Measurements from ENCODE around the gene SPTLC3. TPM values are rescaled to one million over a fixed set of nuclear protein-coding genes. Genes with fewer than 3 reads are reported as not detected.

The SPTLC3 gene
- total RNA-seq, 1 experiment from 2014 or later: 0.03 TPM

DNA sequence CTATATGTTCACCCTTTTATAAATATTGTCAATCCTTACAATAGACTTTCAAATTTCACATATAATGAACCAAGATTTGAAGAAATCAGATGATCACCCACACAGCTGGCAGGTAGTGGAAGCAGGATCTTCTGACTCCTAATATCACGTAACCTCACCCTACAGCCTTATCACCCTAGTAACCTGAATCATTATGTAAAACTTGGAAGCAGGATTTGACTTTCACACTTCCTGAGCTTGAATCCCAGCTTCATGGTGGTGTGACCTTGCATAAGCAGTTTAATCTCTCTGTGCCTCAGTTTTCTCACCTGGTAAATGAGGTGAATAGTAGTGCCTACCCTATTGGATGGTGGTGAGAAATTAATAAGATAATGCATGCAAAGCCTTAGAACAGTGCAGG lies 16.4 kb downstream of the SPTLC3 start:
- Histone ChIP-seq H3K4me3 (ENCODE audit: low read depth in 2 of 2, low read length in 2 of 2) (no peak overlapping the region), H3K27ac (ENCODE audit: low read length) (no peak overlapping the region), H3K9me3 (ENCODE audit: control insufficient read depth, insufficient read depth, low read depth, low read length) (no peaks in the 10 kb centered on the region), H3K27me3 (ENCODE audit: control insufficient read depth, insufficient read depth, low read length) (no peaks in the 10 kb centered on the region), H3K4me1 (ENCODE audit: control insufficient read depth, insufficient read depth, low read length) (no peaks in the 10 kb centered on the region), H3K36me3 (ENCODE audit: control insufficient read depth, insufficient read depth, low read length) (no peaks in the 10 kb centered on the region)
- ChIA-PET CTCF (no interaction called here), POLR2A (no interaction called here)
- intact Hi-C loops (cut with micrococcal nuclease; ENCODE audit: unreplicated experiment) (no loop called here), in situ Hi-C loops (cut with HindIII; ENCODE audit: low pct_unique_long_range_greater_than_20kb, low sequenced_read_pairs) (no loop called here)
- TF ChIP-seq, protein P1, sequence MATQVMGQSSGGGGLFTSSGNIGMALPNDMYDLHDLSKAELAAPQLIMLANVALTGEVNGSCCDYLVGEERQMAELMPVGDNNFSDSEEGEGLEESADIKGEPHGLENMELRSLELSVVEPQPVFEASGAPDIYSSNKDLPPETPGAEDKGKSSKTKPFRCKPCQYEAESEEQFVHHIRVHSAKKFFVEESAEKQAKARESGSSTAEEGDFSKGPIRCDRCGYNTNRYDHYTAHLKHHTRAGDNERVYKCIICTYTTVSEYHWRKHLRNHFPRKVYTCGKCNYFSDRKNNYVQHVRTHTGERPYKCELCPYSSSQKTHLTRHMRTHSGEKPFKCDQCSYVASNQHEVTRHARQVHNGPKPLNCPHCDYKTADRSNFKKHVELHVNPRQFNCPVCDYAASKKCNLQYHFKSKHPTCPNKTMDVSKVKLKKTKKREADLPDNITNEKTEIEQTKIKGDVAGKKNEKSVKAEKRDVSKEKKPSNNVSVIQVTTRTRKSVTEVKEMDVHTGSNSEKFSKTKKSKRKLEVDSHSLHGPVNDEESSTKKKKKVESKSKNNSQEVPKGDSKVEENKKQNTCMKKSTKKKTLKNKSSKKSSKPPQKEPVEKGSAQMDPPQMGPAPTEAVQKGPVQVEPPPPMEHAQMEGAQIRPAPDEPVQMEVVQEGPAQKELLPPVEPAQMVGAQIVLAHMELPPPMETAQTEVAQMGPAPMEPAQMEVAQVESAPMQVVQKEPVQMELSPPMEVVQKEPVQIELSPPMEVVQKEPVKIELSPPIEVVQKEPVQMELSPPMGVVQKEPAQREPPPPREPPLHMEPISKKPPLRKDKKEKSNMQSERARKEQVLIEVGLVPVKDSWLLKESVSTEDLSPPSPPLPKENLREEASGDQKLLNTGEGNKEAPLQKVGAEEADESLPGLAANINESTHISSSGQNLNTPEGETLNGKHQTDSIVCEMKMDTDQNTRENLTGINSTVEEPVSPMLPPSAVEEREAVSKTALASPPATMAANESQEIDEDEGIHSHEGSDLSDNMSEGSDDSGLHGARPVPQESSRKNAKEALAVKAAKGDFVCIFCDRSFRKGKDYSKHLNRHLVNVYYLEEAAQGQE (IDR thresholded peaks at IDR 0.05; ENCODE audit: insufficient read depth in 1 of 2, low read depth in 2 of 2, low read length in 1 of 2): no peak
- TF ChIP-seq POLR2AphosphoS5 (IDR thresholded peaks at IDR 0.05; ENCODE audit: low read depth, low read length) (no peak), SIN3A (IDR thresholded peaks at IDR 0.05; ENCODE audit: borderline replicate concordance, insufficient read depth, low read depth, low read length) (no peak), TCF7L2 (IDR thresholded peaks at IDR 0.05; ENCODE audit: low read depth, low read length) (no peak)
- TF ChIP-seq, protein P2, sequence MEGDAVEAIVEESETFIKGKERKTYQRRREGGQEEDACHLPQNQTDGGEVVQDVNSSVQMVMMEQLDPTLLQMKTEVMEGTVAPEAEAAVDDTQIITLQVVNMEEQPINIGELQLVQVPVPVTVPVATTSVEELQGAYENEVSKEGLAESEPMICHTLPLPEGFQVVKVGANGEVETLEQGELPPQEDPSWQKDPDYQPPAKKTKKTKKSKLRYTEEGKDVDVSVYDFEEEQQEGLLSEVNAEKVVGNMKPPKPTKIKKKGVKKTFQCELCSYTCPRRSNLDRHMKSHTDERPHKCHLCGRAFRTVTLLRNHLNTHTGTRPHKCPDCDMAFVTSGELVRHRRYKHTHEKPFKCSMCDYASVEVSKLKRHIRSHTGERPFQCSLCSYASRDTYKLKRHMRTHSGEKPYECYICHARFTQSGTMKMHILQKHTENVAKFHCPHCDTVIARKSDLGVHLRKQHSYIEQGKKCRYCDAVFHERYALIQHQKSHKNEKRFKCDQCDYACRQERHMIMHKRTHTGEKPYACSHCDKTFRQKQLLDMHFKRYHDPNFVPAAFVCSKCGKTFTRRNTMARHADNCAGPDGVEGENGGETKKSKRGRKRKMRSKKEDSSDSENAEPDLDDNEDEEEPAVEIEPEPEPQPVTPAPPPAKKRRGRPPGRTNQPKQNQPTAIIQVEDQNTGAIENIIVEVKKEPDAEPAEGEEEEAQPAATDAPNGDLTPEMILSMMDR (IDR thresholded peaks at IDR 0.05): no peak
- DNase-seq (ENCODE audit: low read depth, low spot score): no peak
- ATAC-seq: no peak
- no TSS peak for BruUV-seq (replicated peaks)

DNA sequence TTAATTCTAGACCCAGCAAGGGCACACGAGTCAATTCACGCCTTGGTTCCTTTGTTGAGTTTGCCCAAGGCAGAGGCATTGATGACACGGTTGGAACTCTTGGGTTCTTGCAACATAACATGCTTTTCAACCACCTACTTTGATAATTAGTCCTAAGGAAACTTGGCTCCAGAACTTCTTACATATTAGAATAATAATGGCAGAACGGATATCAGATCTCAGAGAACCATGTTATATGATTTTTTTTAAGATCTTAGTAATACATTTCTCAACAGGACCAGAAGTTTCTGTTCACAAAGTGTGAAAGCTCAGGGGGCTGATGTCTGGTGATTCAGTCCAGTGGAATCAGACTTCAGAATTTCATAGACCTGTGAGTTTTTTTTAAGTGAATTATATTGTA lies 19.2 kb downstream of the SPTLC3 start:
- Histone ChIP-seq H3K27ac (ENCODE audit: low read length) (no peak overlapping the region), H3K4me1 (ENCODE audit: control insufficient read depth, insufficient read depth, low read length) (no peaks in the 10 kb centered on the region), H3K36me3 (ENCODE audit: control insufficient read depth, insufficient read depth, low read length) (no peaks in the 10 kb centered on the region), H3K9me3 (ENCODE audit: control insufficient read depth, insufficient read depth, low read depth, low read length) (no peaks in the 10 kb centered on the region), H3K27me3 (ENCODE audit: control insufficient read depth, insufficient read depth, low read length) (no peaks in the 10 kb centered on the region), H3K4me3 (ENCODE audit: low read depth in 2 of 2, low read length in 2 of 2) (no peak overlapping the region)
- ChIA-PET POLR2A (no interaction called here), CTCF (no interaction called here)
- no peak for TF ChIP-seq SIN3A (IDR thresholded peaks at IDR 0.05; ENCODE audit: borderline replicate concordance, insufficient read depth, low read depth, low read length)
- TF ChIP-seq, protein P1 (IDR thresholded peaks at IDR 0.05; ENCODE audit: insufficient read depth in 1 of 2, low read depth in 2 of 2, low read length in 1 of 2): no peak
- no peak for TF ChIP-seq TCF7L2 (IDR thresholded peaks at IDR 0.05; ENCODE audit: low read depth, low read length)
- TF ChIP-seq, protein P2 (IDR thresholded peaks at IDR 0.05): no peak
- TF ChIP-seq POLR2AphosphoS5 (IDR thresholded peaks at IDR 0.05; ENCODE audit: low read depth, low read length): no peak
- no TSS peak for BruUV-seq (replicated peaks)
- DNase-seq (ENCODE audit: low read depth, low spot score): no peak
- intact Hi-C loops (cut with micrococcal nuclease; ENCODE audit: unreplicated experiment): no loop called here
- ATAC-seq: no peak
- in situ Hi-C loops (cut with HindIII; ENCODE audit: low pct_unique_long_range_greater_than_20kb, low sequenced_read_pairs): no loop called here
